ENCODE results near the gene PRR11. TPM values are rescaled to one million over a fixed set of nuclear protein-coding genes. Genes with fewer than 3 reads are reported as not detected.
A peak's percentile ranks its signal among the peaks of the same experiment; 100 is the strongest.

Gene PRR11
- total and polyA plus RNA-seq, 2 of the 8 experiments (the other 6 are each of a cell fraction or from before 2014, with no cell fraction given), result 32.7 to 83.0 TPM

GRCh38 chr17:59165933-59166342 is 10.4 kb downstream of the PRR11 start:
- peaks cover 0 to 19% (median 6%) of the 10 kb centered on the region in 4 experiments; a peak in 4 of 8 replicates for H3K36me3 ChIP-seq (ENCODE audit: control insufficient read depth in 2 of 4, insufficient read depth in 4 of 4, low read length in 3 of 4)
- H3K79me2 ChIP-seq (ENCODE audit: control insufficient read depth in 1 of 2, insufficient read depth in 2 of 2, low read length in 2 of 2), result peaks cover 0 to 52% of the 10 kb centered on the region in 2 experiments; a peak in 2 of 4 replicates
- FAIRE-seq, result peak; percentile 82
- H2AFZ ChIP-seq (ENCODE audit: low read length), result no peak overlapping the region
- H3K27me3 ChIP-seq (replicated peaks in 1 of 4; ENCODE audit: control insufficient read depth in 3 of 4, extremely low read depth in 1 of 4, insufficient read depth in 3 of 4, low read length in 3 of 4), result no peaks in the 10 kb centered on the region
- no peak overlapping the region for H4K5ac ChIP-seq (ENCODE audit: insufficient read length, low read depth, low read length)
- CTCF ChIA-PET (ENCODE audit: partially characterized antibody), result interaction anchor here (0.6 to 2.3 kb wide), 10 partner anchors 8 to 276 kb away, joined by 3 to 18 read pairs (median 4); no protein-coding TSS in a partner anchor
- H2AK5ac ChIP-seq (ENCODE audit: low read depth, low read length), result no peak overlapping the region
- H4K20me1 ChIP-seq (replicated peaks in 1 of 2; ENCODE audit: control insufficient read depth in 1 of 2, insufficient read depth in 2 of 2, low read length in 2 of 2), result no peaks in the 10 kb centered on the region
- H3K23me2 ChIP-seq (ENCODE audit: low read depth, low read length), result no peaks in the 10 kb centered on the region
- H2BK5ac ChIP-seq (ENCODE audit: low read depth, low read length), result no peak overlapping the region
- POLR2A ChIA-PET (ENCODE audit: partially characterized antibody), result interaction anchor here (1.2 to 3.4 kb wide), 3 partner anchors 9 to 30 kb away, joined by 3 to 15 read pairs (median 7); partner anchors contain the start of genes PRR11 and SKA2
- H3K4me1 ChIP-seq (replicated peaks in 1 of 4; ENCODE audit: control insufficient read depth in 3 of 4, insufficient read depth in 4 of 4, low read length in 3 of 4), result peaks cover 0 to 4% (median 1%) of the 10 kb centered on the region in 4 experiments; a peak in 3 of 7 replicates
- H3K14ac ChIP-seq (ENCODE audit: insufficient read length), result no peak overlapping the region
- no peak overlapping the region for H3K18ac ChIP-seq (ENCODE audit: extremely low read depth, low read length)
- H3K4me2 ChIP-seq (ENCODE audit: insufficient read depth in 1 of 2, low read depth in 2 of 2, low read length in 2 of 2), result peak overlapping the region in 1 of 2 experiments; percentile 33; a peak in 1 of 4 replicates
- no peak overlapping the region for H3K9ac ChIP-seq (replicated peaks in 1 of 4; ENCODE audit: extremely low read depth in 1 of 4, low read depth in 3 of 4, low read length in 3 of 4)
- no peaks in the 10 kb centered on the region for H3K9me3 ChIP-seq (ENCODE audit: insufficient read depth in 2 of 2, low read depth in 1 of 2, low read length in 1 of 2)
- H3K23ac ChIP-seq (ENCODE audit: insufficient read length), result no peak overlapping the region
- H3K4me3 ChIP-seq (ENCODE audit: extremely low read depth in 1 of 4, insufficient read depth in 2 of 4, low read depth in 3 of 4, low read length in 4 of 4), result no peak overlapping the region
- no peak overlapping the region for H3K4ac ChIP-seq (replicated peaks; ENCODE audit: insufficient read length, low read depth, low read length)
- peak; percentile 27 to 57 for DNase-seq (ENCODE audit: low read depth in 1 of 2, low spot score in 2 of 2)
- no peak overlapping the region for H2BK20ac ChIP-seq (ENCODE audit: low read length)
- no peak overlapping the region for H3K27ac ChIP-seq (ENCODE audit: low read depth, low read length)
- H3K56ac ChIP-seq (replicated peaks; ENCODE audit: insufficient read length, low read depth, low read length), result no peak overlapping the region
- 0 out of 2 replicates have a peak overlapping the region, but pooled peaks have one; percentile 35 for H2BK12ac ChIP-seq (ENCODE audit: low read depth, low read length)
- no peak overlapping the region for H2BK15ac ChIP-seq (ENCODE audit: low read length)
- H4K91ac ChIP-seq (replicated peaks; ENCODE audit: insufficient read length, low read length), result no peak overlapping the region
- H2BK120ac ChIP-seq (replicated peaks; ENCODE audit: low read depth, low read length), result no peak overlapping the region
- H3K79me1 ChIP-seq (ENCODE audit: low read depth, low read length), result no peaks in the 10 kb centered on the region
- H4K8ac ChIP-seq (ENCODE audit: extremely low read depth, insufficient read depth, low read length), result no peak overlapping the region
- 40% methylated on average over 2 of the region's 2 CpGs; no CpG with 5 or more reads in 1 of the 2 experiments for WGBS, 2 experiments (ENCODE audit: extremely low coverage in 1 of 2, insufficient coverage in 1 of 2, insufficient read length in 1 of 2, insufficient replicate concordance in 2 of 2, low coverage in 1 of 2, low lambda C conversion rate in 2 of 2, missing lambda C conversion rate in 1 of 2)
- no peak for TF ChIP-seq TAF7 (optimal IDR thresholded peaks at IDR 0.05; ENCODE audit: borderline replicate concordance, low read depth, low read length)
- TF ChIP-seq JUND (IDR thresholded peaks at IDR 0.05; ENCODE audit: low read length), result no peak
- TF ChIP-seq TBP (IDR thresholded peaks at IDR 0.05; ENCODE audit: low read depth, low read length), result no peak
- no peak for TF ChIP-seq NANOG (IDR thresholded peaks at IDR 0.05; ENCODE audit: insufficient read depth, low read depth, low read length, poor library complexity, severe bottlenecking)
- peak; percentile 29 to 73 (median 57) for TF ChIP-seq CTCF (IDR thresholded peaks at IDR 0.05; ENCODE audit: control extremely low read depth in 1 of 3, insufficient read depth in 1 of 3, low read depth in 1 of 3, low read length in 3 of 3)
- peak; percentile 47 to 48 for TF ChIP-seq RAD21 (IDR thresholded peaks at IDR 0.05 in 1 of 2, conservative IDR thresholded peaks at IDR 0.05 in 1 of 2; ENCODE audit: low read depth in 2 of 2, low read length in 2 of 2)
- TF ChIP-seq CBX8 (IDR thresholded peaks at IDR 0.05; ENCODE audit: borderline replicate concordance, low read depth, low read length), result no peak
- no peak for TF ChIP-seq ATF2 (IDR thresholded peaks at IDR 0.05; ENCODE audit: low read length)

All from H1 (cell line).